CD8-positive, alpha-beta memory T cell (primary cell): ENCODE data around the gene SPSB1. TPM values are rescaled to one million over a fixed set of nuclear protein-coding genes. Genes with fewer than 3 reads are reported as not detected.

Source experiments
- CTCF ChIA-PET: fragments of 350-600 bp; sonication (Branson Sonifier 250); formaldehyde crosslinking; loops from one replicate; lab custom pipeline; 2021; ENCODE audit warnings: antibody characterized with exemption; lab: Charles Lee
- POLR2A ChIA-PET: fragments of 350-600 bp; sonication (Branson Sonifier 250); formaldehyde crosslinking; loops from one replicate; lab custom pipeline; 2021; ENCODE audit warnings: antibody characterized with exemption; lab: Charles Lee
- DNase-seq, 5 donors: peaks; one replicate each; pipeline versions ENCODE4 v3.0.0 to v3.0.0-alpha.2; 2020 to 2022; ENCODE audit warnings: mixed read lengths in 1 of 5
- H3K27ac ChIP-seq: one replicate; pipeline ENCODE4 v1.7.0; 2013; ENCODE audit warnings: low read depth, mild to moderate bottlenecking, low read length, moderate library complexity
- H3K27me3 ChIP-seq: 2 replicates; pipeline ENCODE4 v1.7.0; 2013; ENCODE audit warnings: low read length, mild to moderate bottlenecking; ENCODE audit not compliant: insufficient read depth, poor library complexity, severe bottlenecking
- H3K36me3 ChIP-seq: 2 replicates; pipeline ENCODE4 v1.7.0; 2013; ENCODE audit warnings: mild to moderate bottlenecking, low read length, moderate library complexity; ENCODE audit not compliant: insufficient read depth
- H3K4me1 ChIP-seq: 2 replicates; pipeline ENCODE4 v1.7.0; 2013; ENCODE audit warnings: mild to moderate bottlenecking, low read length, moderate library complexity; ENCODE audit not compliant: insufficient read depth
- H3K4me3 ChIP-seq: 2 replicates; pipeline ENCODE4 v1.7.0; 2013; ENCODE audit warnings: mild to moderate bottlenecking, low read length
- H3K9me3 ChIP-seq: 2 replicates; pipeline ENCODE4 v1.7.0; 2013; ENCODE audit warnings: mild to moderate bottlenecking, low read length
- H3K27ac Mint-ChIP-seq, 8 donors: one replicate each; pipeline ENCODE4 v1.8.0; 2020 to 2021; ENCODE audit warnings: mixed read lengths in 8 of 8, mild to moderate bottlenecking in 6 of 8, inconsistent platforms in 3 of 8, moderate library complexity in 3 of 8
- H3K27me3 Mint-ChIP-seq, 2 donors: one replicate each; pipeline ENCODE4 v1.8.0; 2020 to 2021; ENCODE audit warnings: mixed read lengths in 2 of 2, mild to moderate bottlenecking in 1 of 2, moderate library complexity in 1 of 2
- H3K36me3 Mint-ChIP-seq, 3 donors: one replicate each; pipeline ENCODE4 v1.8.0; 2020 to 2021; ENCODE audit warnings: mixed read lengths in 3 of 3, inconsistent platforms in 1 of 3, mild to moderate bottlenecking in 1 of 3
- H3K4me1 Mint-ChIP-seq, 3 donors: one replicate each; pipeline ENCODE4 v1.8.0; 2020 to 2021; ENCODE audit warnings: mixed read lengths in 3 of 3, inconsistent platforms in 1 of 3, mild to moderate bottlenecking in 1 of 3
- H3K4me3 Mint-ChIP-seq, 7 donors: one replicate each; pipeline ENCODE4 v1.8.0; 2020 to 2021; ENCODE audit warnings: mixed read lengths in 7 of 7, mild to moderate bottlenecking in 6 of 7, moderate library complexity in 4 of 7, inconsistent platforms in 2 of 7
- H3K9me3 Mint-ChIP-seq, 5 donors: one replicate each; pipeline ENCODE4 v1.8.0; 2020 to 2022; ENCODE audit warnings: mixed read lengths in 5 of 5, mild to moderate bottlenecking in 3 of 5, moderate library complexity in 2 of 5, inconsistent platforms in 1 of 5
- polyA plus RNA-seq: library from polyadenylated mRNA; unstranded; fragments of 300-500 nt; fragmentation: Illumina TruSeq; gene quantifications from one replicate; pipeline ENCODE4 v1.2.3, GENCODE V29; 2021
- total RNA-seq, 2 experiments: library from RNA; stranded (reverse); gene quantifications; one replicate each; pipeline ENCODE4 v1.2.3, GENCODE V29; 2021

The SPSB1 gene
- total and polyA plus RNA-seq, 3 experiments from 2014 or later, result 0.92 to 2.8 (median 1.2) TPM

DNA sequence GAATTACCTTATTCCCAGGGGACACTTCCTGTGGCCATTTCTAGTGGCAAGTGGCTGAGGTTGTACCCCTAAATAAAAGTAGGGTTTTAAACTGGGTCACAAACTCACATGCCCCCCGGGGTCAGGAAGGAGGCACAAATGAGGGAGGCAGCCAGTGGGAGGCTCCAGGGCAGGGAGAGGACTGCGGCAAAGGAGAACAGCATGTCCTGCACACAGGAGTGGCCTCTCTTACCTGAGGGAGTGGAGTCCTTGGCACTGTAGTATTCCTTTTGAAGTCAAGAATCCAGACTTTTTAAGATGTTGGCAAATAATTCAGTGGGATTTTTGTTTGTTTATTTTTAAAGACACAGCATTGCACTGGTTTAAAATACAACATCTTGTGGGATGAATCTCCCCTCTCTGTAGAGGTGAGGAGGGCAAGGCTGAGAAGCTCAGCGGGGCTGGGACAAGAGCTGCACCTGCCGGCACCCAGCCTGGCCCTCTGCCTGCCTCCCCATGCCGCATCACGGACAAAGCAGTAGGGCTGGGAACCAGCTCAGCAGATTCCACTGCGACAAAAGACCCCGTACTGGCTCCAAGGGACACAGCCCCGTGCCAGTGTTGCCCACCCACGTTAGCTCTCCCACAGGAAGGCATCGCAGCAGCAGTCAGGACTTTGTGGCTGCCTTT is 22.2 kb downstream of the SPSB1 start:
- no peaks in the 10 kb centered on the region for H3K9me3 Mint-ChIP-seq
- POLR2A ChIA-PET, result no interaction called here
- Histone ChIP-seq H3K4me3 (no peak overlapping the region), H3K9me3 (no peaks in the 10 kb centered on the region), H3K27me3 (no peaks in the 10 kb centered on the region), H3K4me1 (no peaks in the 10 kb centered on the region), H3K27ac (no peak overlapping the region), H3K36me3 (no peaks in the 10 kb centered on the region)
- DNase-seq, result no peak
- CTCF ChIA-PET, result no interaction called here
- H3K27me3 Mint-ChIP-seq, result peaks cover 1 to 4% of the 10 kb centered on the region in 2 donors
- H3K4me1 Mint-ChIP-seq, result peaks cover 10 to 24% (median 23%) of the 10 kb centered on the region in 3 donors
- no peaks in the 10 kb centered on the region for H3K36me3 Mint-ChIP-seq
- peak overlapping the region in 5 of 7 donors; percentile 2 to 57 (median 17) for H3K4me3 Mint-ChIP-seq
- H3K27ac Mint-ChIP-seq, result peak overlapping the region in 1 of 8 donors; percentile 5

DNA sequence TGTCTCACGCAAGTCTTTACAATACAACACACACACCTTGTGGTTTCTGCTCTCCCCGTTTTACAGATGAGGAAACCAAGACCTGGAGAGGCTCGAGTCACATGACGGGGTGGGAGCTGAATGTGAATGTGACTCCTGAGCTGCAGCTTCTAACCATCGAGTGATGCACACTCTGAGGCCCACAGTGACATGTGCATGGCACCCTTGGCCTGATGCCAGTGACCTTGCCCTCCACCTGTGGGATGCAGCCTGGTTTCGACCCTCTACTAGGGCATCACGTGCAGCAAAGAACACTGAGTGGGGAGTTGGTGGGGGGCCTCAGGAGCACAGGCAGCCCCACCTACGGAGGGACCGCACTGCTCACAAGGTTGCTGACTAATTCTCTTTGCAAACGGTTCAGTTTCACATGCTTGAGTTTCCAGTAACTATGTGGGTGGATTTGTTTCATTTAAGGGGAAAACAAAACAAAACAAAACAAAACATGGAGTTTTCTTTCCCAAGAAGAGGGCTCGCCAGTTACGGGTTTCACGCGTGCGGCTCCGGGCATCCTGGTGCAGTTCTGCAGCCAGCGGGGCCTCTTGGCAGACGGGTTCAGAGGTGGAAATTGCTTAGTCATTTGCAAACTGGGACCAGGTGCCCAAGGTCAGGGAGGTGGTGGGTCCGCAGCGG is 22.9 kb downstream of the SPSB1 start:
- no peaks in the 10 kb centered on the region for H3K27me3 ChIP-seq
- Mint-ChIP-seq H3K27ac (peak overlapping the region in 3 of 8 donors; percentile 5 to 54 (median 27)), H3K9me3 (no peaks in the 10 kb centered on the region), H3K4me1 (peaks cover 10 to 24% (median 23%) of the 10 kb centered on the region in 3 donors), H3K4me3 (peak overlapping the region in 6 of 7 donors; percentile 2 to 57 (median 31)), H3K27me3 (peaks cover 1 to 4% of the 10 kb centered on the region in 2 donors), H3K36me3 (no peaks in the 10 kb centered on the region)
- ChIA-PET CTCF (no interaction called here), POLR2A (no interaction called here)
- H3K4me3 ChIP-seq, result no peak overlapping the region
- H3K36me3 ChIP-seq, result no peaks in the 10 kb centered on the region
- H3K4me1 ChIP-seq, result no peaks in the 10 kb centered on the region
- no peak overlapping the region for H3K27ac ChIP-seq
- H3K9me3 ChIP-seq, result no peaks in the 10 kb centered on the region
- DNase-seq, result no peak

DNA sequence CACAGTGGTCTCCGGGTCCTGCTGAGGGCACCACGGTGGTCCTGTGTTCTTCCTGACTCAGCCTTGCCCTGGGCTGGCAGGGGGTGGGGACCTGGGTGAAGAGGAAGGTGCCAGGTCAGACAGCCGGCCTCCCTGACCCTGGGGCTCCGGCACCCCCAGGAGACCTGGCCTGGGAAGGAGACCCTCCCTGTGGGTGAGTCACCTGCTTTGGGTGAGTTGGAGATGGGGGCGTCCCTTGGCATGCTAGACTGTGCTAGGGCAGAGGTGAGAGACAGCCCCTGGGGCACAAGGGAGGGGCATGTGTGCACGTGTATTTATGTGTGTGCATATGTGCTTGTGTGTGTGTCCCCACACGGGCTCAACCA is 23.4 kb downstream of the SPSB1 start:
- H3K27me3 Mint-ChIP-seq, result peaks cover 1 to 4% of the 10 kb centered on the region in 2 donors
- H3K9me3 Mint-ChIP-seq, result no peaks in the 10 kb centered on the region
- no peak for DNase-seq
- ChIA-PET CTCF (no interaction called here), POLR2A (no interaction called here)
- Histone ChIP-seq H3K9me3 (no peaks in the 10 kb centered on the region), H3K4me3 (no peak overlapping the region), H3K27me3 (no peaks in the 10 kb centered on the region), H3K27ac (no peak overlapping the region), H3K4me1 (no peaks in the 10 kb centered on the region), H3K36me3 (no peaks in the 10 kb centered on the region)
- no peak overlapping the region for H3K27ac Mint-ChIP-seq
- H3K36me3 Mint-ChIP-seq, result no peaks in the 10 kb centered on the region
- H3K4me3 Mint-ChIP-seq, result peak overlapping the region in 1 of 7 donors; percentile 45
- H3K4me1 Mint-ChIP-seq, result peaks cover 10 to 24% (median 23%) of the 10 kb centered on the region in 3 donors

DNA sequence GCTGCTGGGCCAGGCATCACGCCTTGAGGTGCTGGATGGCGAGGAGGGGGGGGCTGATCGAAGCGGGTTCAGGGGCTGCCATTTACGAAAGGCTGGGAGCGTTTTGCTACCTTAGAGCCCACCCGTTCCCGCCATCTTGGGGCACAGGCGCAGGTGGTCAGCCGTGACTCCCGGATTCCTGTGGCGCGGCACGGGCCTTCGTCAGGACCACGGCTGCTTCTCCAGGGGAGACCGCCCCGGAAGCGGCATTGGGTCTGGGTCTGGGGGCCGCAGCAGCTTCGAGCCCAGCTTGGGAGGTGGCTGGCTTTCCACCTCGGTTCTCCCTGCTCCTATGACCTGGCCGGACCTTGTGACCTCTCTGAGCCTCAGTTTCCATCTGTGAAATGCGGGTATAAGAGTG is 23.8 kb downstream of the SPSB1 start:
- peaks cover 10 to 24% (median 23%) of the 10 kb centered on the region in 3 donors for H3K4me1 Mint-ChIP-seq

DNA sequence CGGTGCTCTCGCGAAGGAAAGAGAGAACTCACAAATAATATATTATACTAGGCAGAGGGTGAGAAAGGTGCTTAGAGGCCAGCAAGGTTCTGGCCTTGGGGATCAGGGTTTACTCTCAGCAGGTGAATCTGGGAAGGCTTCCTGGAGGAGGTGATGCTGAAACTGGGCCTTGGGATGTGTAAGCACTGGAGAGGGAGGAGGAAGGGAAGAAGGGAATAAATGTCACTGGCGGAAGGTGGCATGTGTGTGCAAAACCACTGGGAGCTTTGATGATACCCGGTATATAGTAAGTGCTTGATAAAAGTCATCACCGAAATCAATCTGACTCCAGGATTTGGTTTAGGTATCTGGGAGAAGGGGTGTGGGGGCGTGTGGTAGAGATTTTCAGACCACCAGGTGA is 24.4 kb downstream of the SPSB1 start:
- no peaks in the 10 kb centered on the region for H3K27me3 ChIP-seq
- H3K9me3 ChIP-seq, result no peaks in the 10 kb centered on the region
- H3K27ac ChIP-seq, result no peak overlapping the region
- no peaks in the 10 kb centered on the region for H3K36me3 ChIP-seq
- Mint-ChIP-seq H3K4me1 (peaks cover 10 to 24% (median 23%) of the 10 kb centered on the region in 3 donors), H3K4me3 (no peak overlapping the region), H3K9me3 (no peaks in the 10 kb centered on the region), H3K27ac (no peak overlapping the region), H3K27me3 (peaks cover 1 to 4% of the 10 kb centered on the region in 2 donors), H3K36me3 (no peaks in the 10 kb centered on the region)
- ChIA-PET CTCF (no interaction called here), POLR2A (no interaction called here)
- no peaks in the 10 kb centered on the region for H3K4me1 ChIP-seq
- no peak overlapping the region for H3K4me3 ChIP-seq
- DNase-seq, result no peak

More for the DNA sequence above, 23.8 kb downstream of the SPSB1 start:
- Mint-ChIP-seq H3K4me3 (no peak overlapping the region), H3K36me3 (no peaks in the 10 kb centered on the region), H3K27ac (no peak overlapping the region), H3K9me3 (no peaks in the 10 kb centered on the region), H3K27me3 (peaks cover 1 to 4% of the 10 kb centered on the region in 2 donors)
- Histone ChIP-seq H3K36me3 (no peaks in the 10 kb centered on the region), H3K9me3 (no peaks in the 10 kb centered on the region), H3K27ac (no peak overlapping the region), H3K4me1 (no peaks in the 10 kb centered on the region), H3K27me3 (no peaks in the 10 kb centered on the region), H3K4me3 (no peak overlapping the region)
- CTCF ChIA-PET, result no interaction called here
- DNase-seq, result no peak
- POLR2A ChIA-PET, result no interaction called here

DNA sequence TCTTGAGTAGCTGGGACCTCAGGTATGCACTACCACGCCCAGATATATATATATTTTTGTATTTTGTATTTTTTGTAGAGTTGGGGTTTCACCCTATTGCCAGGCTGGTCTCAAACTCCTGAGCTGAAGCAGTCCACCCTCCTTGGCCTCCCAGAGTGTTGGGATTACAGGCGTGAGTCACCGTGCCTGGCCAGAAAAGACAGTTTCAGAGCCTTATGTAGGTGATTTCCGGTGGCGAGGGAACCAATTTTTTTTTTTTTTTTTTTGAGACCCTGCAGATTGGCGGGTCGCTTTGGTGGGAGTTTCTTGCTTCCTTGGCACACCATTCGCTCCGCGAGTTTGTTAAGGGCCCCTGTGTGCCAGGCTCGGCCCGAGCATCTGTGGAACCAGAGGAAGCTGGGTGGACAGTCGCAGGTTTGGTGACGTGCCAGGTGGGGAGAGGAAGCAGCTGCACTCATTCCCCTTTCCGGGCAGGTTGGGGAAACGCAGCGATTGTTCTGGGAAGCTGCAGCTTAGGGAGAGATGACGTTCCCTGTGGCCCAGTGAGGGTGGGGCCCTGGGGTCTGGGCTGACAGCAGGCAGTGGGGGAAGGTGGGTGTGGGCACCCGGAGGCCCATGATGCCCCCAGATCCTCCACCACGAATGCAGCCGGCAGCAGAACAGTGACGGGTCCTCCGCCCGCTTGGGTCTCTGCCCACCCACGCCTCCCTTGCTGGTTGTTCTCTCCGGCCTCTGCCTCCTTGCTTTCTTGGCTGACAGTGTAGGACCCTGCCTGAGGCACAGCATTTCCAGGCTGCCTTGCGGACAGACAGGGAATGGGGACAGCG is 25.1 kb downstream of the SPSB1 start:
- Mint-ChIP-seq H3K36me3 (no peaks in the 10 kb centered on the region), H3K4me3 (no peak overlapping the region), H3K27ac (peak overlapping the region in 2 of 8 donors; percentile 38 to 42), H3K4me1 (peaks cover 10 to 24% (median 23%) of the 10 kb centered on the region in 3 donors), H3K27me3 (peaks cover 1 to 4% of the 10 kb centered on the region in 2 donors), H3K9me3 (no peaks in the 10 kb centered on the region)
- H3K27me3 ChIP-seq, result no peaks in the 10 kb centered on the region
- H3K9me3 ChIP-seq, result no peaks in the 10 kb centered on the region
- DNase-seq, result no peak
- ChIA-PET POLR2A (no interaction called here), CTCF (no interaction called here)
- no peak overlapping the region for H3K4me3 ChIP-seq
- H3K27ac ChIP-seq, result no peak overlapping the region
- no peaks in the 10 kb centered on the region for H3K36me3 ChIP-seq
- no peaks in the 10 kb centered on the region for H3K4me1 ChIP-seq

DNA sequence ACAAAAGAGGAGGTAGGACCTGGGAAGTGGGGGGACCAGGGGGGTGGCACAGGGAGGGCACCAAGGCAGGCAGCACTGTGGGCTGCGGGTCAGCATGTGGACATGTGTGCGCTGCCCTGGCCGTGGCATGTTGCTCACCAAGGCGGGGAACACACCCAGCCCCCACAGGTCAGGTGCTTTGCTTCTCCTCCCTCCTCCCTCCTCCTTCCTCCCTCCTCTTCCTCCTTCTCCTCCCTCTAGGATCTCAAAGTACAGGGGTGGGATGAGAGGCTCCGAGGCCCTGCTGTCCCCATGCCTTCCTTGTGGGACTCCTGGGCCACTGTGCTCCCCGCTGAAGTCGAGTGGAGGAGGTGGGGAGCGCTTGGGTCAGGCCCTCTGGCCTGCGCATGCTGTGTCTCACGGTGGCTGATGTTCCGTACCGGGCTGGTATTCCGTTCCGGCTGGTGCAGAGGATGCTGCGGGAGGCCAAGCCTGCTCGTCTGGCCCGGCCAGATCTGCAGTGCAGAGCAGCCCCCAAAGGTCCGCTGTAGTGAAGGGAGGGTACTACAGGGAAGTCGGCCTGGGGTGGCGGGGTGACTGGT is 26.6 kb downstream of the SPSB1 start:
- no peaks in the 10 kb centered on the region for H3K27me3 ChIP-seq
- Mint-ChIP-seq H3K27me3 (peaks cover 1 to 4% of the 10 kb centered on the region in 2 donors), H3K36me3 (no peaks in the 10 kb centered on the region), H3K9me3 (no peaks in the 10 kb centered on the region), H3K27ac (peak overlapping the region in 1 of 8 donors; percentile 56), H3K4me1 (peaks cover 10 to 22% (median 21%) of the 10 kb centered on the region in 3 donors), H3K4me3 (no peak overlapping the region)
- no peaks in the 10 kb centered on the region for H3K9me3 ChIP-seq
- POLR2A ChIA-PET, result no interaction called here
- H3K4me3 ChIP-seq, result no peak overlapping the region
- DNase-seq, result no peak
- CTCF ChIA-PET, result no interaction called here
- H3K36me3 ChIP-seq, result no peaks in the 10 kb centered on the region
- no peaks in the 10 kb centered on the region for H3K4me1 ChIP-seq
- no peak overlapping the region for H3K27ac ChIP-seq
